GM19043 (cell line): Measurements from ENCODE around the gene FHIT.
"Not testable (repeated sequence)": the region's sequence is repeated elsewhere in the genome, so short reads cannot be mapped to it uniquely, and the experiment has no call there.

ENCODE experiments used
- ATAC-seq: cut with Tn5 transposase; IDR thresholded peaks from one replicate; pipeline ENCODE4 v1.9.1; 2021; ENCODE audit warnings: low read depth; ENCODE audit not compliant: unreplicated experiment

Gene FHIT

DNA sequence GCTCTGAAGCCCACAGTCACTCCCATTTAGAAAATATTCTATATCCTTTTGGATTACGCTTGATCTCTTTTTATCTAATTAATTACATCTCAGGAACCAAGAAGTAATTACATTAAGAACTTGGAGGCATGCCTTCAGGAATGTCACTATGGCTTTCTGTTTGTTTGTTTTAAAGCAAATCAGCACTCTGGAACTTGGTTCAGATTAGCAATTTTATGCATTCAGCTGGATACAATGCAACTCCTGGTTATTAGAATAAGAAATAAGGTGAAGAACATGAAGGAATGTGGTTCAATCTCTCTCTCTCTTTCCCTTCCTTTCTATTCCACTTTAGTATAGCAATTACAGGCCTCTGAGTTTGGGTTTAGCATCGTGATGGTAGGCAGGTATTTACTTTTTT is 235.8 kb downstream of the FHIT start:
- ATAC-seq: no peak

DNA sequence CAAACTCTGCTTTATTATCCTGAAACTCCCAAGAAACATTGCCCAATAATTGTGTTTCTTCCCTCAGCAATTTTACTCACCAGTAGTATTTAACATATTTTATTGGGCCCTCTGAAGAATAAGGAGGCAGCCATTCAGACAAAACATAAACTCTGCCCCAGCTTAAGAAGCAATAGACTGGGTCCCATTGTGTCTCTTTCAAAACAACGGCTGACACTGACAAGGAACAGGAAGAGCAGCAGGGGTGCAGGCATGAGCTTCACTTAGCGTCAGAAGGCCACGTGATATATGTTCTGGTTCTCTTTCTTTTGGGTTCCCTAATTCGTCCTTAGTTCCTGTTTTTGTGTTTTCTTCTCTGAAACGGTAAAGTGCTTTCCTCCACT is 242.3 kb downstream of the FHIT start:
- ATAC-seq: no peak

GRCh38 chr3:61008153-61008997 is 242.9 kb downstream of the FHIT start:
- no peak for ATAC-seq

DNA sequence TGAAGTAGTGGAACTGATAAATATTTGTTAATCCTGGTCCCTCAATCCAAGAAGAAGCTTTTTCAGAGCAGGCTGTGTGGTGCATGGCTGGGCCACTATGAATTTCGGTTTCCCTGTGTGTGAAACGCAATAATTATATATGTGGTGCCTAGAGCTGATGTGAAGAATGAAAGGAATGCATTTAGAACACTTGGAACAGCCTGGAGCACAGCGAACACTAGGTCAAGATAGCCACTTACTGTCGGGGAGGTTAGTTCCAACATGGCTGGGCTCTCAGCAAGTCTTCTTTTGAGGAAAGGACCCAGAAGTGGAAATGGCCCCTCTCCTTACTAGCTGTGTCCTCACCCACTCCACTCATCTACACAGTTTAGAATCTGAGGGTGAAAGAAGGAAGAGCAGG is 245.7 kb downstream of the FHIT start:
- ATAC-seq: no peak

- no peak for ATAC-seq
Observed at GRCh38 chr3:60998858-60999257, 252.4 kb downstream of the FHIT start.

DNA sequence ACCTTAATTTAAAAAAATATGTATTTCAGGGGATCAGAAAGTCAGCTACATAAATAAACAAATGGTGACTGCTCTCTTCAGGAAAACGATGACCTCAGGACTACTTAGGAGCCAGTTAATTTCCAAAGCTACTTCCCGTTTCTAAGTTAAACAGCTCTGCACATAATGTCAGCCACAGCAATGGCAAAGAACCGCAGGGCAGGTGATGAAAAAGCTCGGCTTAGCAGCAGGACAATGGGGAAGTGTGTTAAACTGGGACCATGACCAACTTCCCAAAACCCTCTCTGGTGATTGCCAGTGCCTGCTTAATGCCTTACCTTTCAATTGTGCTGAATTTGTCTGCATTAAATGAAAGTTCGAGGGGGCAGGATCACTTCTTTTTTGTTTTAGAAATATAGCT is 258.9 kb downstream of the FHIT start:
- no peak for ATAC-seq

DNA sequence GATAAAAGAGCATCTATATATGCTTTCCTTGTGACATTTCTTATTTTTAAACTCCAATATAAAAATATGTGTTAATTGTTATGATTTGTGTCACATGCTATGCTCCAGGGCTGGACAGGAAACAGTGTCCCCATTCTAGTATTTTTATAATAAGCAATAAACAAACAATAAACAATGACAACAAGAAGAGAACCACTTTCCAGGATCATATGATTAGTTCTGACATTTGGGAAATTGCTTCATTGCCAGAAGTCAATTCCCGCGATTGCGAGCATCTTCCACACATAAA is 260.9 kb downstream of the FHIT start:
- ATAC-seq: no peak

DNA sequence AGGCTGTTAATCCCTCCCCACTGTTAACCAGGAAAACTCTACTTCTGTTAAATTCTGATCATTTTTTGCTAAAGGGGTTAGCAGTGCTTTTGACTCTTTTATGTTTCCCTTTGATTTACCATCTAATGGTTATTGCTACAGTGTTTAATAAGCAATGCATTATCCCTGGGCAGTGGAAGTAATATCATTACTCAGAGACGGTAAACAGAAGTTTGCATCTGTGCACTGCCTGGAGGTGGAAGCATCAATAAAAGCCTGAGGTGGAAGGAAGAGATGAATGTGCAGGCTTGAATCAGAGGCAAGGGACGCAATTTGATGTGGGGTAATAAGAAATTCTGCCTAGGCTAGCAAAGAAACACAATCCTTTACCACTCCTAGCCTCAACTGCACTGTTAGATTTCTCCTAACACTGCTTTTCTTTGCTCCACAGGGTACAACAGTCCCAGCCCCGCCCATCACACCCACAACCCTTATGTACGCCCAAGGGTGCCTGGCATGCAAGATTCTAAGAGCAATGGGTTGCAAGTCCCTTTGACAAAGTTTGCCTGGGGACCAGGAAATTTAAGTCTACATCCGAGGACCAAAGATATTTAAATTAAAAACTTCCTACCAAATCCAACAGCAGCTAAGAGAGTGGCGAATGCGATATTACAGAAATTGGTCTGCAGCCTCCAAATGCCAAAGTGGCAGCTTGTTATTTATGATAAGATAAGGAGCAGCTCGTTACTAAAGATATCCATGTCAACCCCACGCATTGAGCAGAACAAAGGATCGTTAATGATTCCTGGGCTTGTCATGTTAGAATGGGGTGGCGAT is 261.4 kb downstream of the FHIT start:
- ATAC-seq: no peak

GRCh38 chr3:60987191-60987590 is 264.1 kb downstream of the FHIT start:
- not testable (repeated sequence) for ATAC-seq

GRCh38 chr3:60986552-60986951 is 264.7 kb downstream of the FHIT start:
- ATAC-seq: no peak

- no peak for ATAC-seq
Observed at GRCh38 chr3:60983906-60984305, 267.3 kb downstream of the FHIT start.

- no peak for ATAC-seq
Observed at GRCh38 chr3:60980342-60980692, 270.9 kb downstream of the FHIT start.

GRCh38 chr3:60979461-60980341 is 271.6 kb downstream of the FHIT start:
- no peak for ATAC-seq

DNA sequence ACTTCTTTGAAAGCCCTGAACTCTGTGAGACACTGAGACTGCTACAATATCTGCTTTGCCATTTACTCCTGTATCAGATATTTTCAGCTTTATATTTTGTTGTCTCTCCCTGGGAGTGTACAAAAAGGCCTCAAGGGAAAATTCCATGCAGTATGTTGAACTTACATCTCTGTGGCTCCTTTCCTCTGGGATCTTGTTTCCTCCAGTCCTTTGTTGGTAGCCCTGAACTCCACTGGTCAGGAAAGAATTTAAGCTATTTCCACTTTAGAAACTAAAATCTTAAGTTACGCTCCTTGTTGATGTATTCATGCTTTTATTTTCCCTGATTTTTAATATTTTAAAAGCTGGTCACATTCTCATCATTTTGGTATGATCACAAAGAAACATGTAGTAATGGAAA is 277.9 kb downstream of the FHIT start:
- ATAC-seq: no peak

DNA sequence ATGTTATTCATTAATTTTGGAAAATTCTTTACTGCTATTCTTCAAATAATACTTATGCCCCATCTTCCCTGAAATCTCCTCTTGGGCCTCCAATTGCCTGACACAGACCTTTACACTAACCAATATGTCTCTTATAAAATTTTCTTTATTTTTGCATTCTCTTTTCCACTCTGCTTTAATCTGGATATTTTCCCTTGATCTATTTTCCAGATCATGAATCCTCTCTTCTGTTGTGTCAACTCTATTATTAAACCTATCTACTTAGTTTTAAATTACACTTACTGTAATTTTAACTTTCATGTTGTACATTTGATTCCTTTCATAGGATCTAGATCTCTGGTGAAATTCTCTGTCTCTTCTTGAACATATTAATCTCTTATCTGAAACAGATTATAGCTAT is 278.7 kb downstream of the FHIT start:
- ATAC-seq: no peak

- no peak for ATAC-seq
Observed at GRCh38 chr3:60970850-60971249, 280.4 kb downstream of the FHIT start.

- ATAC-seq: no peak
Observed at GRCh38 chr3:60967141-60967540, 284.1 kb downstream of the FHIT start.

DNA sequence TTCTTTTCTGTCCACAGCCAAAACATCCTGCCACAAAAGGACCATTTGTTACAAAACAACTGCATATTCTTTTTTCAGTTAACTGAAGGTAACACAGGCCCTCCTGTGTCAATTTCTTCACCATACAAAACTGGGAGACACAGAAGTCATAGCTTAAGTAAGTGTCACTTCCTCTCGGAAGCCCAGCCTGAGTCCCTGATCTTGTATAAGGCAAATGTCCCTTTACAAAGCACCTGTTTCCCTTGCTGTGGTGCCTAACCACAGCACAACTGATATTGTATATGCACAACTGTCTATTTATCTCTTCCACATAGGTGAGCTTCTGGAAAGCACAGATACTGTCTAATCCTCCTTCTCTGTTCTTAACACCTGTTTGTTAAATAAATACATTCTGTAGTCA is 293.7 kb downstream of the FHIT start:
- no peak for ATAC-seq

DNA sequence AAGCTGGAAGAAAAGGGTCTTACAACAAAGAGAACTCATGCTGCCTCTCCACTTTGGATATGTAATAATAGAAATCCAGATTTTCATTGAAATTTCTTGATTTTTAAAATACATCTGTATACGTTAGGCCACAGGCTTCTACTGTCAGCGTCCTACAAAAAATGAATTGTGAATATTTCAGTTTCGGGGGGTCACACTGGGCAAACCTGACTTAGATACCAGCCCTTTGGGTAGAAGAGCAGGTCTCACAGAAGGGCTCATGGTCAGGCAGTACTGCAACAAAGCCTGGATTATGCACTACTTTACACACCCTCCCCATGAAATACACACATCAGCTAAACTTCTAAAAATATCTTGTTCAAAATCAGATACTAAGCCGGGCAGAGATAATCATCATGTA is 294.5 kb downstream of the FHIT start:
- ATAC-seq: no peak

DNA sequence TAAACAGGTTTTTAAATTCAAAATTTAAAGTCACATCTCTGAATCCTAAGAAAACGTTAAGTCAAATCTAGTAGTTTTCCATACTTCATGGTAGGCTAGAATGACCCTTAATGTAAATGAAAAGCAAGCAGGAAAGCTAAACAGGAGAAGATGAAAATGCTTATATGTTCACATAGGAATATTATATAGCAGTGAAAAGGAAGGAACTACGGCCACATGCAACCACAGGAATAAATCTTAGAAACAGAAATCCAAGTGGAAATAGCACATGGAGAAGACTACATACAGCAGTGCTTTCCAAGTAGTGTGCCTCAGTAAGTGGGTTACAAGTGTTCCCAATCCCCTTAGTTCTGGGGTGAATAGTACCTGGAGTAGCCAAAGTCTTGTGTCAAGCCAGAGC is 296.2 kb downstream of the FHIT start:
- no peak for ATAC-seq

GRCh38 chr3:60954048-60954447 is 297.2 kb downstream of the FHIT start:
- ATAC-seq: no peak
